Skeletal muscle tissue (tissue), 4 donors: ENCODE data around the gene MRPS7. TPM values are rescaled to one million over a fixed set of nuclear protein-coding genes. Genes with fewer than 3 reads are reported as not detected.
A peak's percentile ranks its signal among the peaks of the same experiment; 100 is the strongest.

ENCODE experiments used
- H3K27ac ChIP-seq: one replicate; pipeline ENCODE4 v1.7.0; 2013; ENCODE audit warnings: mild to moderate bottlenecking, low read depth, low read length, inconsistent platforms
- H3K27me3 ChIP-seq, 3 donors: one replicate each; pipeline ENCODE4 v1.7.0; 2013; ENCODE audit warnings: low read length in 3 of 3; ENCODE audit not compliant: control insufficient read depth in 3 of 3, insufficient read depth in 3 of 3
- H3K36me3 ChIP-seq, 3 donors: one replicate each; pipeline ENCODE4 v1.7.0; 2013; ENCODE audit warnings: low read length in 3 of 3; ENCODE audit not compliant: control insufficient read depth in 3 of 3, insufficient read depth in 3 of 3
- H3K4me1 ChIP-seq, 3 donors: one replicate each; pipeline ENCODE4 v1.7.0; 2013; ENCODE audit warnings: low read length in 3 of 3, mild to moderate bottlenecking in 3 of 3; ENCODE audit not compliant: control insufficient read depth in 3 of 3, insufficient read depth in 3 of 3
- H3K4me3 ChIP-seq, 3 donors: one replicate each; pipeline ENCODE4 v1.7.0; 2013; ENCODE audit warnings: low read length in 3 of 3
- H3K9ac ChIP-seq, 3 donors: one replicate each; pipeline ENCODE4 v1.7.0; 2013; ENCODE audit warnings: low read length in 3 of 3, mild to moderate bottlenecking in 3 of 3, moderate library complexity in 2 of 3, low read depth in 1 of 3
- H3K9me3 ChIP-seq, 3 donors: one replicate each; pipeline ENCODE4 v1.7.0; 2013; ENCODE audit warnings: low read length in 3 of 3; ENCODE audit not compliant: control insufficient read depth in 3 of 3
- total RNA-seq: library from RNA; depleted of rRNA; stranded (reverse); fragments of >200 nt; gene quantifications from one replicate; pipeline ENCODE4 v1.2.3, GENCODE V29; 2014
- donor health status: Osteomylitis.

MRPS7 gene
- total RNA-seq, 1 donor from 2014 or later = 71.5 TPM

DNA sequence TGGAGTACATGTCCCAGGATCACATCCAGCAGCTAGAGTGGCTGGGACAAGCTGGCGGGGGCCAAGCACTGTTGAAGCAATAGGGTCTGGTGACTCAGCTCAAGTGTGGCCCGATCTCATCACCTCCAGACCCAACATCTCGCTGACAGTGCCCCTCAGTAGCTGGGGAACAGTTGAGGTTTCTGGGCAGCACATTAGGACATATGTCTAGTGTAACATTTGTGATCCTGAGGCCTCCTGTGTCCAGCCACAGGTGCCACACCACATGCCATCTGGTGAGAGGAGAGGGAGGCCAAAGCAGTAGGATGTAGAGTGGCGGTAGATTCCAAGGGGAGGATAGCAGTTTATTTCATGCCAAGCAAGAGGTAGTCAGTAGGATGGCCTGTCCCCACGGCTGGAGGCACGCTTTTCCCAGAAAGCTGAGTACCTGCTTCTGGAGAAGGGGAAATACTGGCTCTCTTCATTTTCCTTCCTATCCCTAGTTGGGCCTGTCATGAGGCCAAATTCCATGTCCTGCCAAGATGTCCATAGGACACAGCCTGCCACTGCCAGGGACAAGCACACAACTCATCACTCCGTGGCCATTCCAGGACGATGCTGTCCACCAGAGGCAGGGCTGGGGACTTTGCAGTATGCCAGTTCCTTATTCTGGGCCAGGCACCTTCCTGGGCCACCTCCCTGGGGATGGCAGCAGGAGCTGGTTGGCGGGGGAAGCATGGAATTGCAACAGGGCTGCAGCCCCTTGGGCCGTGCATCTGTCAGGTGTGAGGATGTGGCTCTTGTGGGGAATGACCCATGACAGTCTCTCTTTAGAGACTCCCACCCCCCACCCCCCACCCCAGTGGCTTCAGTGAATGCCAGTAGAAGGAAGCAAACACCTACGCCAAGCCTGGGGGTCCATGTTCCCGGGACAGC is 24.3 kb upstream of the MRPS7 start:
- Histone ChIP-seq H3K27ac (no peak overlapping the region), H3K36me3 (peaks cover 74 to 80% (median 80%) of the 10 kb centered on the region in 3 donors), H3K9me3 (no peaks in the 10 kb centered on the region), H3K4me1 (peaks cover 9 to 26% (median 20%) of the 10 kb centered on the region in 3 donors), H3K27me3 (no peaks in the 10 kb centered on the region), H3K4me3 (no peak overlapping the region), H3K9ac (peak overlapping the region in 1 of 3 donors; percentile 40)

- H3K4me1 ChIP-seq = peaks cover 10 to 29% (median 21%) of the 10 kb centered on the region in 3 donors
- no peaks in the 10 kb centered on the region for H3K27me3 ChIP-seq
- peaks cover 74 to 80% (median 79%) of the 10 kb centered on the region in 3 donors for H3K36me3 ChIP-seq
- H3K9me3 ChIP-seq = no peaks in the 10 kb centered on the region
- no peak overlapping the region for H3K4me3 ChIP-seq
- no peak overlapping the region for H3K9ac ChIP-seq
- H3K27ac ChIP-seq = no peak overlapping the region
Observed at GRCh38 chr17:75238020-75238580, 23.6 kb upstream of the MRPS7 start.

DNA sequence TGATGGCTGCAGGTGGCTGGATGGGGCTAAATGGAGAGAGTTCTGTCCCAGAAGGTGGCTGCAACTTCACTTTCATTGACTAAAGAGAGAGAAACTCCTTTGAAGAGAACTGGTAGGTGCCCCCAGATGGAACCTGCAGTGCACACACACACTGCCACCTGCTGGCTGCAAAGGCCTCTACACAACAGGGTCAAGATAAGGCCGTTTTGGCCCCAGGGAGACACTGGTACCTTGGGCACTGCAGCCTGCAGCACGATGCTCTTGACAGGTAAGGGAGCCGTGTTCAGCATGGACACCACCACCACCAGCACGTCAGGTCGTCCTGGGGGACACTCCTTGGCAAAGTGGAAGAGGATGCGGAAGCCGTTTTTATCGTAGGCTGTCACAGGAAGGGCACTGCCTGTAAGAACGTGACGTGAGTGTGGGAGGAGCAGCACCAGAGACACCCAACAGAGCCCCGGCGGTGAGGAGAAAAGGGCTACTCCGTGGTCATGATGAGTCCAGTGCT is 22.9 kb upstream of the MRPS7 start:
- Histone ChIP-seq H3K27ac (no peak overlapping the region), H3K27me3 (no peaks in the 10 kb centered on the region), H3K4me3 (no peak overlapping the region), H3K9me3 (no peaks in the 10 kb centered on the region), H3K4me1 (peaks cover 10 to 36% (median 24%) of the 10 kb centered on the region in 3 donors), H3K9ac (peak overlapping the region in 1 of 3 donors; percentile 3), H3K36me3 (peaks cover 80 to 86% (median 85%) of the 10 kb centered on the region in 3 donors)

GRCh38 chr17:75239214-75239613 is 22.5 kb upstream of the MRPS7 start:
- no peak overlapping the region for H3K4me3 ChIP-seq
- H3K4me1 ChIP-seq = peaks cover 12 to 40% (median 27%) of the 10 kb centered on the region in 3 donors
- H3K27me3 ChIP-seq = no peaks in the 10 kb centered on the region
- no peak overlapping the region for H3K9ac ChIP-seq
- no peak overlapping the region for H3K27ac ChIP-seq
- H3K9me3 ChIP-seq = no peaks in the 10 kb centered on the region
- peaks cover 84 to 89% (median 88%) of the 10 kb centered on the region in 3 donors for H3K36me3 ChIP-seq

GRCh38 chr17:75239778-75240393 is 21.8 kb upstream of the MRPS7 start:
- peaks cover 12 to 45% (median 27%) of the 10 kb centered on the region in 3 donors for H3K4me1 ChIP-seq
- no peak overlapping the region for H3K27ac ChIP-seq
- no peak overlapping the region for H3K4me3 ChIP-seq
- H3K9me3 ChIP-seq = no peaks in the 10 kb centered on the region
- no peaks in the 10 kb centered on the region for H3K27me3 ChIP-seq
- no peak overlapping the region for H3K9ac ChIP-seq
- peaks cover 82 to 89% (median 86%) of the 10 kb centered on the region in 3 donors for H3K36me3 ChIP-seq

DNA sequence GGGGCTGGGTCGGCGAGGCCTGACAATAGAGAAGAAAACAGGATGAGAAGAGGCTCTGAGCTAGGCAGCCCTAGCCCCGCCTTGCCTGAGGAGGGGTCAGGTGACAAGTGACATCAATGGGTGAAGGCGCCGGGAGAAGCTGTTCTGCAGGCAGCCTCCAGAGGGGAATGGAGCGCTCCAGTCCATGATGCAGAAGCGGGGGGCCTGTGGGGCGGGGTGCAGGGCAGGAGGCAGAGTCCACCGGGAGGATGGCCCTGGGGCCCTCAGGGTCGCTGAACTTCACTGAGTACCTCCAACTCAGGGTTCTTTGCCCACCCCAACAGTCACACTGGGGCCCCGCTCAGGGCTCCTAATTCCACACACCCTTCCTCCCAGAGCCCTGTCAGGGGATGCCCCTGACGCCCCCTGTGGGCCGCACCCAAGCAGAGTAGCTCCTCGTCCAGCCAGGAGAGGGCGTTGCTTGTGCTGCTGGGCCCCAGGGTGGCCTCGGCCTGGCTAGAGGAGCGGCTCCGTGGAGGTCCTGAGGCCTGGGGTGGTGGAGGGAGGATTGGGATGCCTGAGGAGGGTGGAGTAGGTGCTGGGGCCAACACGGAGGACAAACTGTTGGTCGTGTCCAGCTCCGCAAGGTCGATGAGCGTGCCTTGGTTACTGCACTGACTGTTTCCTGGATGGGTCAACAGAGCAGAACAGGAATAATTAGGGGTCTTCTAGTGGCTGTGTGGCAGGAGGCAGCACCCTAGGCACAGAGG is 21.1 kb upstream of the MRPS7 start:
- H3K9me3 ChIP-seq = no peaks in the 10 kb centered on the region
- peaks cover 12 to 45% (median 27%) of the 10 kb centered on the region in 3 donors for H3K4me1 ChIP-seq
- H3K36me3 ChIP-seq = peaks cover 82 to 89% (median 85%) of the 10 kb centered on the region in 3 donors
- peak overlapping the region in 1 of 3 donors; percentile 50 for H3K9ac ChIP-seq
- H3K4me3 ChIP-seq = no peak overlapping the region
- no peaks in the 10 kb centered on the region for H3K27me3 ChIP-seq
- no peak overlapping the region for H3K27ac ChIP-seq

- Histone ChIP-seq H3K9me3 (no peaks in the 10 kb centered on the region), H3K27ac (no peak overlapping the region), H3K4me1 (peaks cover 12 to 45% (median 27%) of the 10 kb centered on the region in 3 donors), H3K9ac (peak overlapping the region in 1 of 3 donors; percentile 50), H3K4me3 (no peak overlapping the region), H3K27me3 (no peaks in the 10 kb centered on the region), H3K36me3 (peaks cover 86 to 90% (median 87%) of the 10 kb centered on the region in 3 donors)
Observed at GRCh38 chr17:75241143-75241430, 20.6 kb upstream of the MRPS7 start.

DNA sequence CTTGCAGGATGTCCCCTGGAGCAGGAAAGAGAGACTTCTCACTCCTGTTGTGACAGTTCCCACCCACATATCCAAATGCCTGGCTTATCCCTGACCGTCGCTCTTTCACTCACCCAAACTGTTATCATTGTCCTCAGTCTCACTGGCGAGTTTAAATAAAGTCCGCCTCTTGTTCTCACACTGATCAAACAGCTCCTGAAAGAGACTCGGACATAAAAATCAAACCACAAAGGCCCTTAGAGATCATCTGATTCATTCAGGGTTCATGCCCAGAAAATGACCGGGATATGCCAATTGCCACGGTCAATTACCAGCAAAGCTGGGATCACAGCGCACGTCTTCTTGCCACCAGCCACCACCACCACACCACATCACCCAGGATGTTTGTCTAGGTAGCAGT is 20.2 kb upstream of the MRPS7 start:
- Histone ChIP-seq H3K4me3 (no peak overlapping the region), H3K9ac (peak overlapping the region in 1 of 3 donors; percentile 50), H3K27me3 (no peaks in the 10 kb centered on the region), H3K9me3 (no peaks in the 10 kb centered on the region), H3K27ac (peak overlapping the region; percentile 28), H3K36me3 (peaks cover 87 to 90% (median 88%) of the 10 kb centered on the region in 3 donors), H3K4me1 (peaks cover 12 to 45% (median 27%) of the 10 kb centered on the region in 3 donors)

DNA sequence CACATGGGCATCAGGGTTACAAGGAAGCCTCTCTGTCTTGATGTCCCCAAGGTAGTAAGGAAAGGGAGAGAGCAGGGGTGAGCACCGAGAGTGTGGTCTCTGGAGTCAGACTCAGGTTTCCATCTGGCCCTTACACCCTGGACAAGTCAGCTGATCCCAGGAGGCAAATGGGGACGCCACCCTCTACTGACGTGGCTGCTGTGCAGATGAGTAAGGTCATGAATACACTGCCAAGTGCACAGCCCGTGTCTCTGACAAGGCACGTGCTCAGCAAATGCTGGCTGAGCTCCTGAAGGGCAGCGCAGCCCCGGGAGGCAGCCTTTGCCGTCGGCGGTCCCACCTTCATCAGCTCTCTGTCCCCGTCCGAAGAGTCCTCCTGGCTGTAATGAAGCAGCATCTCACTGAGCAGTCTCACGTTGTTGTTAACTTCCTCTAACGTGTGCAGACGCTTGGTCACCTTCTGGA is 19.7 kb upstream of the MRPS7 start:
- no peaks in the 10 kb centered on the region for H3K27me3 ChIP-seq
- H3K4me1 ChIP-seq = peaks cover 12 to 44% (median 27%) of the 10 kb centered on the region in 3 donors
- H3K4me3 ChIP-seq = no peak overlapping the region
- H3K27ac ChIP-seq = peak overlapping the region; percentile 28
- H3K9me3 ChIP-seq = no peaks in the 10 kb centered on the region
- peak overlapping the region in 1 of 3 donors; percentile 50 for H3K9ac ChIP-seq
- H3K36me3 ChIP-seq = peaks cover 83 to 85% (median 85%) of the 10 kb centered on the region in 3 donors
